Gastrocnemius medialis (tissue), 4 donors: ENCODE measurements around the gene MAD1L1. TPM values are rescaled to one million over a fixed set of nuclear protein-coding genes. Genes with fewer than 3 reads are reported as not detected.
"Not testable (repeated sequence)": the region's sequence is repeated elsewhere in the genome, so short reads cannot be mapped to it uniquely, and the experiment has no call there.

Source experiments
- ATAC-seq, 2 donors: fragments of 150-250 bp; one replicate each; pipeline ENCODE4 v1.9.1; 2016
- DNase-seq, 2 donors: peaks; one replicate each; pipeline ENCODE4 v3.0.0-alpha.2; 2019
- H3K27ac ChIP-seq, 4 donors: fragments of 200-600 bp; sonication (generic); 1 replicate in 1 of 4; 2 replicates in 3 of 4; pipeline ENCODE4 v1.5.1; 2016 to 2018; ENCODE audit warnings: mild to moderate bottlenecking in 2 of 4, moderate library complexity in 1 of 4
- H3K27me3 ChIP-seq, 3 donors: fragments of 200-600 bp; sonication (generic) in 2 of 3; 1 replicate in 1 of 3; 2 replicates in 2 of 3; pipeline versions ENCODE4 v1.5.1 to v1.6.0; 2016 to 2019; ENCODE audit warnings: mild to moderate bottlenecking in 1 of 3, moderate library complexity in 1 of 3
- H3K36me3 ChIP-seq, 2 donors: fragments of 200-600 bp; sonication (generic) in 1 of 2; one replicate each; pipeline ENCODE4 v1.5.1; 2017 to 2018
- H3K4me1 ChIP-seq, 2 donors: fragments of 200-600 bp; sonication (generic) in 1 of 2; one replicate each; pipeline ENCODE4 v1.5.1; 2016 to 2017; ENCODE audit warnings: mild to moderate bottlenecking in 2 of 2
- H3K4me3 ChIP-seq, 4 donors: fragments of 200-600 bp; sonication (generic) in 3 of 4; 1 replicate in 1 of 4; 2 replicates in 3 of 4; pipeline ENCODE4 v1.5.1; 2016 to 2019; ENCODE audit warnings: mild to moderate bottlenecking in 2 of 4
- H3K9me3 ChIP-seq, 3 donors: fragments of 200-600 bp; sonication (generic) in 2 of 3; 1 replicate in 1 of 3; 2 replicates in 2 of 3; pipeline ENCODE4 v1.5.1; 2016 to 2019
- CTCF ChIP-seq, 5 experiments: fragments of 450-650 bp in 3 of 5; fragments of 200-600 bp in 2 of 5; sonication (generic) in 2 of 5; IDR thresholded peaks in 4 of 5; conservative IDR thresholded peaks in 1 of 5; 1 replicate in 4 of 5; 2 replicates in 1 of 5; pipeline ENCODE4 v1.5.1; 2016 to 2019; ENCODE audit warnings: antibody characterized with exemption in 5 of 5, mild to moderate bottlenecking in 3 of 5, moderate library complexity in 3 of 5
- POLR2A ChIP-seq, 2 donors: fragments of 450-650 bp; IDR thresholded peaks; one replicate each; pipeline ENCODE4 v1.6.1; 2017; ENCODE audit warnings: antibody characterized with exemption in 2 of 2, mild to moderate bottlenecking in 2 of 2, moderate library complexity in 2 of 2
- in situ Hi-C, 4 donors: fragments of 200-750 bp; cut with MboI; loops; one replicate each; pipeline versions ENCODE4 v1.15.0 to v1.8.0; 2017; ENCODE audit warnings: low sequenced_read_pairs in 4 of 4
- intact Hi-C: fragments of 100-400 bp; cut with DNase I; formaldehyde crosslinking; loops from one replicate; pipeline ENCODE4 v1.15.1; 2023; ENCODE audit warnings: low total_unique reads
- total RNA-seq, 4 donors: library from RNA; depleted of rRNA; stranded (reverse); fragments of >200 nt; gene quantifications; one replicate each; pipeline versions ENCODE4 v1.1.0 to v1.2.3, GENCODE V29; 2016

Gene MAD1L1
- total RNA-seq, 4 donors from 2014 or later = 19.7 to 32.4 (median 22.7) TPM

GRCh38 chr7:1973321-1974251 is 259.2 kb downstream of the MAD1L1 start:
- Histone ChIP-seq H3K9me3 (no peaks in the 10 kb centered on the region), H3K27ac (no peak overlapping the region), H3K4me3 (no peak overlapping the region), H3K4me1 (no peaks in the 10 kb centered on the region), H3K36me3 (no peaks in the 10 kb centered on the region), H3K27me3 (no peaks in the 10 kb centered on the region)
- in situ Hi-C loops (no loop called here), intact Hi-C loops (no loop called here)
- DNase-seq = no peak
- TF ChIP-seq CTCF (IDR thresholded peaks at IDR 0.05 in 4 of 5, conservative IDR thresholded peaks at IDR 0.05 in 1 of 5) (no peak), POLR2A (IDR thresholded peaks at IDR 0.05) (no peak)
- no peak for ATAC-seq

- no peak overlapping the region for H3K27ac ChIP-seq
- no peak for ATAC-seq
- DNase-seq = no peak
- TF ChIP-seq CTCF (IDR thresholded peaks at IDR 0.05 in 4 of 5, conservative IDR thresholded peaks at IDR 0.05 in 1 of 5) (no peak), POLR2A (IDR thresholded peaks at IDR 0.05) (no peak)
- in situ Hi-C loops (no loop called here), intact Hi-C loops (no loop called here)
- H3K27me3 ChIP-seq = no peaks in the 10 kb centered on the region
- no peaks in the 10 kb centered on the region for H3K4me1 ChIP-seq
- H3K36me3 ChIP-seq = no peaks in the 10 kb centered on the region
- no peak overlapping the region for H3K4me3 ChIP-seq
- no peaks in the 10 kb centered on the region for H3K9me3 ChIP-seq
These were observed 260.0 kb downstream of the MAD1L1 start for GRCh38 chr7:1972744-1973143.

- H3K27me3 ChIP-seq = no peaks in the 10 kb centered on the region
- no peak for TF ChIP-seq POLR2A (IDR thresholded peaks at IDR 0.05)
- TF ChIP-seq CTCF (IDR thresholded peaks at IDR 0.05 in 4 of 5, conservative IDR thresholded peaks at IDR 0.05 in 1 of 5) = no peak
- in situ Hi-C loops = no loop called here
- H3K9me3 ChIP-seq = no peaks in the 10 kb centered on the region
- intact Hi-C loops = no loop called here
- ATAC-seq (no peak), DNase-seq (no peak)
- no peak overlapping the region for H3K27ac ChIP-seq
- no peaks in the 10 kb centered on the region for H3K4me1 ChIP-seq
- no peak overlapping the region for H3K4me3 ChIP-seq
- H3K36me3 ChIP-seq = no peaks in the 10 kb centered on the region
These were observed 260.6 kb downstream of the MAD1L1 start for GRCh38 chr7:1971946-1972654.

- ATAC-seq = no peak
- in situ Hi-C loops = no loop called here
- Histone ChIP-seq H3K36me3 (no peaks in the 10 kb centered on the region), H3K4me3 (no peak overlapping the region), H3K27me3 (no peaks in the 10 kb centered on the region), H3K9me3 (no peaks in the 10 kb centered on the region), H3K27ac (no peak overlapping the region), H3K4me1 (no peaks in the 10 kb centered on the region)
- TF ChIP-seq POLR2A (IDR thresholded peaks at IDR 0.05) (no peak), CTCF (IDR thresholded peaks at IDR 0.05 in 4 of 5, conservative IDR thresholded peaks at IDR 0.05 in 1 of 5) (no peak)
- intact Hi-C loops = no loop called here
- no peak for DNase-seq
These were observed 261.9 kb downstream of the MAD1L1 start for GRCh38 chr7:1970895-1971294.

GRCh38 chr7:1970285-1970660 is 262.5 kb downstream of the MAD1L1 start:
- H3K27me3 ChIP-seq, H3K4me3 ChIP-seq, in situ Hi-C loops: not testable (repeated sequence)

More at GRCh38 chr7:1970285-1970660, 262.5 kb downstream of the MAD1L1 start:
- H3K4me1 ChIP-seq, H3K9me3 ChIP-seq, H3K27ac ChIP-seq, ATAC-seq, DNase-seq, H3K36me3 ChIP-seq, intact Hi-C loops: not testable (repeated sequence)
